ENCODE data around the gene PMEPA1. TPM values are rescaled to one million over a fixed set of nuclear protein-coding genes. Genes with fewer than 3 reads are reported as not detected.

PMEPA1 gene
- total and polyA plus RNA-seq, 2 experiments from 2014 or later, result 7.3 to 15.4 TPM

DNA sequence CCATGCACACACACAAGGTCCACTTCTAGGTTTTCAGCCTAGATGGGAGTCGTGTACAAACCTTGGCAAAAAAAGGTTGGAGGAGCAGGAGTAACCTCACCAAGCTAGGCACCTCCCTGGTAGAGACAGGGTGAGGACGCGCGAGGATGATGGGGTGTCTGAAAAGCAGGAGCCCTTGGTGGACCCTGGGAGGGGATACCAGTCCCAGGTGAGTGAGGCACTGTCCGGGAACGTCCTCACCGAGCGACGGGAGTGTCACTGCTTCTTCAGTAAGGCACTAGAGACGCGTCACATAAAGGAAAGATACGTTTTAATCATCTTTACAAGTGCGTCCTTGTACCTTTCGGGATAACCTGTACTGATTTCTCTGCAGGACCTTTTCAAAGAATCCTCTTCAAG is 60.2 kb downstream of the PMEPA1 start:
- Mint-ChIP-seq H3K4me3 (no peak overlapping the region), H3K36me3 (ENCODE audit: low read depth) (peaks cover 30% of the 10 kb centered on the region), H3K27ac (no peak overlapping the region), H3K27me3 (ENCODE audit: insufficient read depth, low read depth, poor library complexity) (peaks cover under 1% of the 10 kb centered on the region), H3K9me3 (peaks cover 20% of the 10 kb centered on the region), H3K4me1 (peaks cover 8% of the 10 kb centered on the region)
- Histone ChIP-seq H3K4me2 (no peak overlapping the region), H4K20me1 (replicated peaks; ENCODE audit: insufficient read depth) (no peaks in the 10 kb centered on the region; the same call in 1 of the 2 replicates), H3F3A (replicated peaks; ENCODE audit: low read depth) (peaks cover 3% of the 10 kb centered on the region; the same call in 1 of the 2 replicates), H3K36me3 (ENCODE audit: insufficient read depth) (no peaks in the 10 kb centered on the region; the same call in 1 of the 2 replicates), H3K4me1 (ENCODE audit: insufficient read depth) (no peaks in the 10 kb centered on the region; the same call in 1 of the 2 replicates), H2AFZ (no peak overlapping the region), H3K4me3 (no peak overlapping the region), H3K79me2 (replicated peaks; ENCODE audit: insufficient read depth) (0 out of 2 replicates have a peak, but pooled peaks cover 5% of the 10 kb centered on the region), H3K27me3 (ENCODE audit: insufficient read depth) (no peaks in the 10 kb centered on the region), H3K27ac (ENCODE audit: low read depth) (no peak overlapping the region), H3K9me2 (ENCODE audit: insufficient read depth) (no peaks in the 10 kb centered on the region)
- TF ChIP-seq ZNF114 (CRISPR knock-in tag; IDR thresholded peaks at IDR 0.05) (no peak), ZNF331 (CRISPR knock-in tag; IDR thresholded peaks at IDR 0.05; ENCODE audit: low read depth) (no peak), POLR2AphosphoS5 (IDR thresholded peaks at IDR 0.05; ENCODE audit: low read depth) (no peak), EZH2 (IDR thresholded peaks at IDR 0.05; ENCODE audit: low read depth, unreplicated experiment) (no peak), CREB1 (CRISPR knock-in tag; IDR thresholded peaks at IDR 0.05; ENCODE audit: low read depth) (no peak), NANOG (IDR thresholded peaks at IDR 0.05; ENCODE audit: borderline replicate concordance) (no peak), JUNB (IDR thresholded peaks at IDR 0.05; ENCODE audit: unreplicated experiment) (no peak), STAT1 (IDR thresholded peaks at IDR 0.05; ENCODE audit: unreplicated experiment) (no peak)
- TF ChIP-seq, protein P1, sequence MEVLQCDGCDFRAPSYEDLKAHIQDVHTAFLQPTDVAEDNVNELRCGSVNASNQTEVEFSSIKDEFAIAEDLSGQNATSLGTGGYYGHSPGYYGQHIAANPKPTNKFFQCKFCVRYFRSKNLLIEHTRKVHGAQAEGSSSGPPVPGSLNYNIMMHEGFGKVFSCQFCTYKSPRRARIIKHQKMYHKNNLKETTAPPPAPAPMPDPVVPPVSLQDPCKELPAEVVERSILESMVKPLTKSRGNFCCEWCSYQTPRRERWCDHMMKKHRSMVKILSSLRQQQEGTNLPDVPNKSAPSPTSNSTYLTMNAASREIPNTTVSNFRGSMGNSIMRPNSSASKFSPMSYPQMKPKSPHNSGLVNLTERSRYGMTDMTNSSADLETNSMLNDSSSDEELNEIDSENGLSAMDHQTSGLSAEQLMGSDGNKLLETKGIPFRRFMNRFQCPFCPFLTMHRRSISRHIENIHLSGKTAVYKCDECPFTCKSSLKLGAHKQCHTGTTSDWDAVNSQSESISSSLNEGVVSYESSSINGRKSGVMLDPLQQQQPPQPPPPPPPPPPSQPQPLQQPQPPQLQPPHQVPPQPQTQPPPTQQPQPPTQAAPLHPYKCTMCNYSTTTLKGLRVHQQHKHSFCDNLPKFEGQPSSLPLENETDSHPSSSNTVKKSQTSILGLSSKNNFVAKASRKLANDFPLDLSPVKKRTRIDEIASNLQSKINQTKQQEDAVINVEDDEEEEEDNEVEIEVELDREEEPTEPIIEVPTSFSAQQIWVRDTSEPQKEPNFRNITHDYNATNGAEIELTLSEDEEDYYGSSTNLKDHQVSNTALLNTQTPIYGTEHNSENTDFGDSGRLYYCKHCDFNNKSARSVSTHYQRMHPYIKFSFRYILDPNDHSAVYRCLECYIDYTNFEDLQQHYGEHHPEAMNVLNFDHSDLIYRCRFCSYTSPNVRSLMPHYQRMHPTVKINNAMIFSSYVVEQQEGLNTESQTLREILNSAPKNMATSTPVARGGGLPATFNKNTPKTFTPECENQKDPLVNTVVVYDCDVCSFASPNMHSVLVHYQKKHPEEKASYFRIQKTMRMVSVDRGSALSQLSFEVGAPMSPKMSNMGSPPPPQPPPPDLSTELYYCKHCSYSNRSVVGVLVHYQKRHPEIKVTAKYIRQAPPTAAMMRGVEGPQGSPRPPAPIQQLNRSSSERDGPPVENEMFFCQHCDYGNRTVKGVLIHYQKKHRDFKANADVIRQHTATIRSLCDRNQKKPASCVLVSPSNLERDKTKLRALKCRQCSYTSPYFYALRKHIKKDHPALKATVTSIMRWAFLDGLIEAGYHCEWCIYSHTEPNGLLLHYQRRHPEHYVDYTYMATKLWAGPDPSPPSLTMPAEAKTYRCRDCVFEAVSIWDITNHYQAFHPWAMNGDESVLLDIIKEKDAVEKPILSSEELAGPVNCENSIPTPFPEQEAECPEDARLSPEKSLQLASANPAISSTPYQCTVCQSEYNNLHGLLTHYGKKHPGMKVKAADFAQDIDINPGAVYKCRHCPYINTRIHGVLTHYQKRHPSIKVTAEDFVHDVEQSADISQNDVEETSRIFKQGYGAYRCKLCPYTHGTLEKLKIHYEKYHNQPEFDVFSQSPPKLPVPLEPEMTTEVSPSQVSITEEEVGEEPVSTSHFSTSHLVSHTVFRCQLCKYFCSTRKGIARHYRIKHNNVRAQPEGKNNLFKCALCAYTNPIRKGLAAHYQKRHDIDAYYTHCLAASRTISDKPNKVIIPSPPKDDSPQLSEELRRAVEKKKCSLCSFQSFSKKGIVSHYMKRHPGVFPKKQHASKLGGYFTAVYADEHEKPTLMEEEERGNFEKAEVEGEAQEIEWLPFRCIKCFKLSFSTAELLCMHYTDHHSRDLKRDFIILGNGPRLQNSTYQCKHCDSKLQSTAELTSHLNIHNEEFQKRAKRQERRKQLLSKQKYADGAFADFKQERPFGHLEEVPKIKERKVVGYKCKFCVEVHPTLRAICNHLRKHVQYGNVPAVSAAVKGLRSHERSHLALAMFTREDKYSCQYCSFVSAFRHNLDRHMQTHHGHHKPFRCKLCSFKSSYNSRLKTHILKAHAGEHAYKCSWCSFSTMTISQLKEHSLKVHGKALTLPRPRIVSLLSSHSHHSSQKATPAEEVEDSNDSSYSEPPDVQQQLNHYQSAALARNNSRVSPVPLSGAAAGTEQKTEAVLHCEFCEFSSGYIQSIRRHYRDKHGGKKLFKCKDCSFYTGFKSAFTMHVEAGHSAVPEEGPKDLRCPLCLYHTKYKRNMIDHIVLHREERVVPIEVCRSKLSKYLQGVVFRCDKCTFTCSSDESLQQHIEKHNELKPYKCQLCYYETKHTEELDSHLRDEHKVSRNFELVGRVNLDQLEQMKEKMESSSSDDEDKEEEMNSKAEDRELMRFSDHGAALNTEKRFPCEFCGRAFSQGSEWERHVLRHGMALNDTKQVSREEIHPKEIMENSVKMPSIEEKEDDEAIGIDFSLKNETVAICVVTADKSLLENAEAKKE (CRISPR knock-in tag; IDR thresholded peaks at IDR 0.05), result no peak
- TF ChIP-seq, protein P2, sequence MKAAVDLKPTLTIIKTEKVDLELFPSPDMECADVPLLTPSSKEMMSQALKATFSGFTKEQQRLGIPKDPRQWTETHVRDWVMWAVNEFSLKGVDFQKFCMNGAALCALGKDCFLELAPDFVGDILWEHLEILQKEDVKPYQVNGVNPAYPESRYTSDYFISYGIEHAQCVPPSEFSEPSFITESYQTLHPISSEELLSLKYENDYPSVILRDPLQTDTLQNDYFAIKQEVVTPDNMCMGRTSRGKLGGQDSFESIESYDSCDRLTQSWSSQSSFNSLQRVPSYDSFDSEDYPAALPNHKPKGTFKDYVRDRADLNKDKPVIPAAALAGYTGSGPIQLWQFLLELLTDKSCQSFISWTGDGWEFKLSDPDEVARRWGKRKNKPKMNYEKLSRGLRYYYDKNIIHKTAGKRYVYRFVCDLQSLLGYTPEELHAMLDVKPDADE (IDR thresholded peaks at IDR 0.05), result no peak
- TF ChIP-seq, protein P3, sequence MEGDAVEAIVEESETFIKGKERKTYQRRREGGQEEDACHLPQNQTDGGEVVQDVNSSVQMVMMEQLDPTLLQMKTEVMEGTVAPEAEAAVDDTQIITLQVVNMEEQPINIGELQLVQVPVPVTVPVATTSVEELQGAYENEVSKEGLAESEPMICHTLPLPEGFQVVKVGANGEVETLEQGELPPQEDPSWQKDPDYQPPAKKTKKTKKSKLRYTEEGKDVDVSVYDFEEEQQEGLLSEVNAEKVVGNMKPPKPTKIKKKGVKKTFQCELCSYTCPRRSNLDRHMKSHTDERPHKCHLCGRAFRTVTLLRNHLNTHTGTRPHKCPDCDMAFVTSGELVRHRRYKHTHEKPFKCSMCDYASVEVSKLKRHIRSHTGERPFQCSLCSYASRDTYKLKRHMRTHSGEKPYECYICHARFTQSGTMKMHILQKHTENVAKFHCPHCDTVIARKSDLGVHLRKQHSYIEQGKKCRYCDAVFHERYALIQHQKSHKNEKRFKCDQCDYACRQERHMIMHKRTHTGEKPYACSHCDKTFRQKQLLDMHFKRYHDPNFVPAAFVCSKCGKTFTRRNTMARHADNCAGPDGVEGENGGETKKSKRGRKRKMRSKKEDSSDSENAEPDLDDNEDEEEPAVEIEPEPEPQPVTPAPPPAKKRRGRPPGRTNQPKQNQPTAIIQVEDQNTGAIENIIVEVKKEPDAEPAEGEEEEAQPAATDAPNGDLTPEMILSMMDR (conservative IDR thresholded peaks at IDR 0.05; ENCODE audit: low read depth in 2 of 2), result no peak
- TF ChIP-seq, protein P4, sequence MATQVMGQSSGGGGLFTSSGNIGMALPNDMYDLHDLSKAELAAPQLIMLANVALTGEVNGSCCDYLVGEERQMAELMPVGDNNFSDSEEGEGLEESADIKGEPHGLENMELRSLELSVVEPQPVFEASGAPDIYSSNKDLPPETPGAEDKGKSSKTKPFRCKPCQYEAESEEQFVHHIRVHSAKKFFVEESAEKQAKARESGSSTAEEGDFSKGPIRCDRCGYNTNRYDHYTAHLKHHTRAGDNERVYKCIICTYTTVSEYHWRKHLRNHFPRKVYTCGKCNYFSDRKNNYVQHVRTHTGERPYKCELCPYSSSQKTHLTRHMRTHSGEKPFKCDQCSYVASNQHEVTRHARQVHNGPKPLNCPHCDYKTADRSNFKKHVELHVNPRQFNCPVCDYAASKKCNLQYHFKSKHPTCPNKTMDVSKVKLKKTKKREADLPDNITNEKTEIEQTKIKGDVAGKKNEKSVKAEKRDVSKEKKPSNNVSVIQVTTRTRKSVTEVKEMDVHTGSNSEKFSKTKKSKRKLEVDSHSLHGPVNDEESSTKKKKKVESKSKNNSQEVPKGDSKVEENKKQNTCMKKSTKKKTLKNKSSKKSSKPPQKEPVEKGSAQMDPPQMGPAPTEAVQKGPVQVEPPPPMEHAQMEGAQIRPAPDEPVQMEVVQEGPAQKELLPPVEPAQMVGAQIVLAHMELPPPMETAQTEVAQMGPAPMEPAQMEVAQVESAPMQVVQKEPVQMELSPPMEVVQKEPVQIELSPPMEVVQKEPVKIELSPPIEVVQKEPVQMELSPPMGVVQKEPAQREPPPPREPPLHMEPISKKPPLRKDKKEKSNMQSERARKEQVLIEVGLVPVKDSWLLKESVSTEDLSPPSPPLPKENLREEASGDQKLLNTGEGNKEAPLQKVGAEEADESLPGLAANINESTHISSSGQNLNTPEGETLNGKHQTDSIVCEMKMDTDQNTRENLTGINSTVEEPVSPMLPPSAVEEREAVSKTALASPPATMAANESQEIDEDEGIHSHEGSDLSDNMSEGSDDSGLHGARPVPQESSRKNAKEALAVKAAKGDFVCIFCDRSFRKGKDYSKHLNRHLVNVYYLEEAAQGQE (IDR thresholded peaks at IDR 0.05; ENCODE audit: unreplicated experiment), result no peak
- ATAC-seq (no peak), DNase-seq (ENCODE audit: low spot score) (no peak)

Data from GM23338 (cell line).